DMS153 treated with DMSO at 0.1 percent for 48 hours (cell line): ENCODE data around the gene CPLX3.

Experiments used
- DNase-seq: peaks from one replicate; lab custom pipeline; 2025; ENCODE audit not compliant: unreplicated experiment; lab: John Stamatoyannopoulos, UW

The CPLX3 gene

DNA sequence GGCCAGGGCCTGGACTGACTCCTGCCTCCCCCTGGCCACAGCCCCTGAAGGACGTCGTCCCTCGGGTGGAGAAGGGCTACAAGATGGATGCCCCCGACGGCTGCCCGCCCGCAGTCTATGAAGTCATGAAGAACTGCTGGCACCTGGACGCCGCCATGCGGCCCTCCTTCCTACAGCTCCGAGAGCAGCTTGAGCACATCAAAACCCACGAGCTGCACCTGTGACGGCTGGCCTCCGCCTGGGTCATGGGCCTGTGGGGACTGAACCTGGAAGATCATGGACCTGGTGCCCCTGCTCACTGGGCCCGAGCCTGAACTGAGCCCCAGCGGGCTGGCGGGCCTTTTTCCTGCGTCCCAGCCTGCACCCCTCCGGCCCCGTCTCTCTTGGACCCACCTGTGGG, 24.1 kb upstream of the CPLX3 start:
- DNase-seq: no peak

DNA sequence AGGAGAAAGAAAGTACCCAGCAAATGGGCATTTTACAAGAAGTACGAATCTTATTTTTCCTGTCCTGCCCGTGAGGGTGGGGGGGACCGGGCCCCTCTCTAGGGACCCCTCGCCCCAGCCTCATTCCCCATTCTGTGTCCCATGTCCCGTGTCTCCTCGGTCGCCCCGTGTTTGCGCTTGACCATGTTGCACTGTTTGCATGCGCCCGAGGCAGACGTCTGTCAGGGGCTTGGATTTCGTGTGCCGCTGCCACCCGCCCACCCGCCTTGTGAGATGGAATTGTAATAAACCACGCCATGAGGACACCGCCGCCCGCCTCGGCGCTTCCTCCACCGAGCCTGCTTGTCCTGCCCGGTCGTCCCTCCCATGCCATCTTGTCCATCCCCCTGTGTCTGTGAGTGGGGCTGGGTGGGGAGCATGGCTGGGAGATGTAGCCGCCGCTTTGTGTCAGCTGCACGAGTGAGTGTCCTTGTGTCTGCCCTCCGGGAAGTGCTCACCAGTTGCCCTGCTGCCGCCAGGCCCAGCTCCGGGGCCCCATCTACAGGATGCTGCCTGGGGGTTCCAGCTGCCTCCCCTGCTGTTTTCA, 23.5 kb upstream of the CPLX3 start:
- no peak for DNase-seq

DNA sequence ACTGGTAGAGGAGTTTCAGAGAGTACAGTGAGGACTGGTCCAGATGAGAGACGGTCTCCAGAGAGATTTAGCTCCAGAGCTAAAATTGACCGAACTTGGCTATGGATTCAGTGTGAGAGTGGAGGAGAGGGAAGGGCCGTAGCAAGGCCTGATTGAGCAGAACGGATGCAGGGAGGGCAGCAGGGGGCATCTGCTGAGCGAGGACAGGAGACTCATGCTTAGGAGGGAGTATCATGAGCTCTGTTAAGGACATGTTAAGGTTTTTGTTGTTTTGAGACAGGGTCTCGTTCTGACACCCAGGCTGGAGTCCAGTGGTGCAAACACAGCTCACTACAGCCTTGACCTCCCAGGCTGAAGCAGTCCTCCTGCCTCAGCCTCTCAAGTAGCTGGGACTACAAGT, 21.5 kb upstream of the CPLX3 start:
- DNase-seq: no peak

DNA sequence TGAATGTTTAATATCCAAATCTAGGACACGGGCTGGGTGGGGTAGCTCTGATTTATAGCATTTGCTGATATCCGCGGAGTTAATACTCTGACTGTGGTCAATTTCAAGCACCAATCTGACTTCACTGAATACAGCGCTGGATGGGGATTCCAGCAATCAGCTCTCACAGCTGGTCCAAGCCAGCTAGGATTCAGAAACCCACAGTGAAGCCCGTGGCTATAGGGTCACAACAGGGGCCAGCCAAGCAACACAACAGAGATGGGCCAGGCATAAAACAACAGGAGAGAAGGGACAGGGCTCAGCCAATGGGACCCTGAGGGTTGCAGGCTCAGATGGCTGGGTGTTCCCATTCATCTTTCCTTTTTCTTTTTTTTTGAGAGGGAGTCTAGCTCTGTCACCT, 19.1 kb upstream of the CPLX3 start:
- no peak for DNase-seq

DNA sequence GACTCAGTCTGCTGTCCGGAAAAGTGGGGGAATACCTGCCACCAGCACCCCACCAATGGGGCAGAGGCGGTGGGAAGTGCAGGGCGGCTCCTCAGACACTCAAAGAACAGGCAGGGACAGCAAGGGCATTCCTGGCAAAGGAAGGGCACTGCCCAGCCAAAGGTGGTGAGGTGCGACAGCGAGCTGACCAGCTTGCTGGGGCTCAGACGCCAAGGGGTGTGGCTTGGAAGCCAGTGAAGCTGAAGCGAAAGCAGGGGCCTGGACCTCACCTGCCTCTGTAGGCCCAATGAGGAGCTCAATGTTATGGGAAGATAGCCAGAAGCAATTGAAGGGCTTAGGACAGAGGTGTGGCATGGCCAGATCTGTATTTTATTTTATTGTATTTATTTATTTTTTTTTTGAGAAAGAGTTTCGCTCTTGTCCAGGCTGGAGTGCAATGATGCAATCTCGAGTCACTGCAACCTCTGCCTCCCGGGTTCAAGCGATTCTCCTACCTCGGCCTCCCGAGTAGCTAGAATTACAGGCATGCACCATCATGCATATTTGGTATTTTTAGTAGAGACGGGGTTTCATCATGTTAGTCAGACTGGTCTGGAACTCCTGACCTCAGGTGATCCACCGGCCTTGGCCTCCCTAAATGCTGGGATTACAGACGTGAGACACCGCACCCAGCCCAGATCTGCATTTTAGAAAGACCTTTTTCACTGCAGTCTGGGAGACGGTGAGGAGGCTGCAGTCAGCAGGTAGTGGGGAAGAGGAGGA, 18.2 kb upstream of the CPLX3 start:
- no peak for DNase-seq

DNA sequence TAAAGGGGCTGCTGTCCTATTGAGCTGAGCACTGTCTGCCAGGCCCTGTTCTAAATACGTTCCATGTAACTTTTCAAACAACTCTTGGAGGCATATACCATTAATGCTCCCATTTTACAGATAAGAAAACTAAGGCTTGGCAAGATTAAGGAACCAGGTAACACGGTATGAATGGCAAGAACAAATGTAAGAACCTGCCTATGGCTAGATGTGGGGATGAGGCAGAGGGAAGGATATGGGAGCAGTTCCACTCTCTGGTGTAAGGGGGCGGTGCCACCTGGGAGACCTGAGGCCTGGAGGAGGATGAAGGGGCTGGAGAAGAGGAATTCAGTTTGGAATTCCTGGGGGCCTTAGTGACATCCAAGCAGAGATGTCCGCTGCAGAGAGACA, 17.6 kb upstream of the CPLX3 start:
- no peak for DNase-seq

DNA sequence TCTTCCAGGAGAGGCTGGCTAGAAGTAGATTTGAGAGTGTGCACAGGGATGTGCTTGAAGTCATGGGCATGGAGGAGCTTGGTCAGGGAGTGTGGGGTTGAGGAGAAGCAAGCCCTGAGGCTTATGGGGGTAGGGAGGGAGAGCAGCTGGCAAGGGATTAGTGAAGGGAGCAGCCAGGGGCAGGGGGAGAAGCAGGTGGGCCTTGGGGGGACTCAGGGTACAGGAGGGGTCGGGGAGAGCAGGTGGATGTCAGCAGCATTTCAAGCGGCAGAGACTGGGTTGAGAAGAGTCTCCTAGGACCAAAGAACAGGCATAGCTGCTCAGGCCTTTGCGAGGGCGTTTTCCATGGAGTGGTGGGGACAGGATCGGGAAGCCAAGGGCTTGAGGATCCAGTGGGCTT, 17.2 kb upstream of the CPLX3 start:
- no peak for DNase-seq

DNA sequence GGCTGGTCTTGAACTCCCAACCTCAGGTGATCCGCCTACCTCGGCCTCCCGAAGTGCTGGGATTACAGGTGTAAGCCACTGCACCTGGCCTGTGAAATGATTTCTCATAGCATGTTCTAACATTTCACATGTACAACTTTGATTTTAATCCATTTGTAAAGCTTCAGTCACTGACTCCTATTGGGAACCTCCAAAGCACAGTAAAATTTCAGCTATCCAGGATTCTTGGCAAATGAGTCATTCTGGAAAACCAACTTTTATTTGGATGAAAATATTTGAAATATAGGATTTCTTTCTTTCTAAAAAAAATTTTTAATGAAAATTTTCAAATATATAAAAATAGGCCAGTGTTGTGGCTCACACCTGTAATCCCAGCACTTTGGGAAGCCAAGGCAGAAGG, 16.5 kb upstream of the CPLX3 start:
- DNase-seq: no peak

DNA sequence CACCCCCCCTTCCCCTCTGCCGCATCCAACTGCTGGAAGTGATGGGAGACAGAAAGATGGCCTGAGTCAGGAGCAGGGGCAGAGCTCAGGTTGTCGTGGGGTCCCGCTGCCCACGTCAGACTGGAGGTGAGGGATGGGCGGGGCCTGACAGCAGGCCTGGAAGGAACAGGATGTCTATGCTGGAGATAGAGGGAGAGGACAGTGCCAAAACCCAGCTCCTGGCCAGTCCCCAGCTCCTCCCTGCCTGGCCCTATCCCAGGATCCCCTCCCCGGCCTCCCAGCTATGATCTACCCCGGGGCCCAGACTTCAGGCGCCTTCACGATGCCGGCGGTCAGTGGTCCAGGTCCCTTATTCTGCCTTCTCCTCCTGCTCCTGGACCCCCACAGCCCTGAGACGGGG, 13.9 kb upstream of the CPLX3 start, which contains the start of gene LMAN1L:
TSS of gene LMAN1L (plus strand) at position 303 of the 400 bp plus-strand sequence. CDS start at position 323, 20 bp downstream.
- DNase-seq: no peak

DNA sequence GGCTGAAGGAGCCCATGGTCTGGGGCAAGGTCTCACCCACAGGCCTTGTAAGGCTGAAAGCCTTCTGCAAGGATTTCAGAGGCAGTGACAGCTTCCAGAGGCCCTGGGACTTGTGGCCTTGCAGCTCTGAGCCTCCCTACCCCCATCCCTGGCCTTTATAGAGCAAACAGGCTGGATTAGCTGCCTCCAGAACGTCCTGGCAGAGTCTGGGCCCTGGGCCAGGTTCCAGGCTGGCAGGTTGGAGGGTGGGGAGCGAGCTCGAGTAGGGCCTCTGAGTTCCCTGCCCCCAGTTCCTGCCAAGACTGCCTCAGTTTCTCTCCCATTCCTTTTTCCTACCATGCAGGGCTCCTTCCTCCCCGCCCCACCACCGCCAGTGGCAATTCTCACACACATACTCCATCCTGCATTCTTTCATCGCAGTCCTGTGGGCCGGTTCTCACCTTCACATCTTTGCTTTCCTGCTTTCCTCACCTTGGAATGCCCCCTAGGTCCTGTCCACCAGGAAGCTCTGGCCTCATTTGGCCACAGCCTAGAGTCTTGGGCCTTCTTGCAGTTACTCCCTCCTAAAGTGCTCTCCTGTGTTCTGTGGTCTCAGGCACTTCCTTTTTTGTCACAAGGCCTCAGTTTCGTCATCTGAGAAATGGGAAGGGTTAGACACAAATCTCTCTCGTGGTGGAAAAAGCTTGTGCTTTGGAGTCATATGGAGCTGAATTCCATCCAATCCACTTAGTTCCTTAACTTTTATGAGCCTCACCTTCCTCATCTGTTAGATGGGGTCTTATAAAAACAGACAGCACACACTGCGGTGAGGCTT, 11.1 kb upstream of the CPLX3 start:
- DNase-seq: no peak

DNA sequence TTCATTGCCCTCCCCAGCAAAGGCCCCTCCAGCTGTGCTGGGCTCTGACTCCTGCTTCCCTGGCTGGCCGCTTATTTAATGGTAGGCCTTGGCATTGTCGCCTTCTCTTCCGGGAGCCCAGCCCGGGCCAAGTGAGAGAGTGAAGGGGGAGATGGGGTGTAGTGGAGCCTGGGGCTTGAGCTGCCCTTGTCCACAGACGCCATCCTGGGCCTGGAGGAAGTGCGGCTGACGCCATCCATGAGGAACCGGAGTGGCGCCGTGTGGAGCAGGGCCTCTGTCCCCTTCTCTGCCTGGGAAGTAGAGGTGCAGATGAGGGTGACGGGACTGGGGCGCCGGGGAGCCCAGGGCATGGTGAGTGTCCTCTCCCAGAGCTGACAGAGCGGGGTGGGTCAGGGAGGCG, 10.5 kb upstream of the CPLX3 start:
- DNase-seq: no peak

DNA sequence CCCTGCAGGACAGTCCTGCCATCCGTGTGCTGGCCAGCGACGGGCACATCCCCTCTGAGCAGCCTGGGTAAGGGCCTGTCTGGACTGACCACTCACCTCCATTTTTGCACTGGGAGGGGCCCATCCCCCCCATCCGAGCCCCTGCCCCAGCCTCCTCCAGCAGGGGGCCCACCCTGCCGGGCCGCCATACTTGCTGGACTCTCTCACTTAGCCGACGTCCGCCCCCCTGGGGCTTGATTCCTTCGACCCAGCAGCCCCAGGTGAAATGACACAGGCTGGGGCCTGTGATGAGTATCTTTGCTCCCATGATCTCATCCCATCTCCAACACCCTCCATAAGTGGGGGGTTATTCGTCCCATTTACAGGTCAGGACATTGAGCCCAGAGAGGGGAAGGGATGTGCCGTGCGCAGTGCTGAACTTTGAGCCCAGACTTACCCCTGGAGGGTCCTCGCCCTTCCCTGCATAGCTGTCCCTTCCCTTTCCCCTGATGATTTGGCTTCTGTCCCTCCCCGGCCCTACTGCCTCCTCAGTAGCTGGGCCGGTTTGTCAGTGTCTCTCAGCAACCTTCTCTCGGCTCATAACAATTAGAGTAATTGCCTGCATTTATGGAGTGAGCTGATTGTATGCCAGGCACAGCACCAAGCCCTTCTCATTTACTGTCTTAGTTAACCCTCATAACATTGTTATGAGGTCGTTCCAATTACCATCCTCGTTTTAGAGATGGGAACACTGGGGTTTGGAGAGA, 9.6 kb upstream of the CPLX3 start:
- DNase-seq: no peak

DNA sequence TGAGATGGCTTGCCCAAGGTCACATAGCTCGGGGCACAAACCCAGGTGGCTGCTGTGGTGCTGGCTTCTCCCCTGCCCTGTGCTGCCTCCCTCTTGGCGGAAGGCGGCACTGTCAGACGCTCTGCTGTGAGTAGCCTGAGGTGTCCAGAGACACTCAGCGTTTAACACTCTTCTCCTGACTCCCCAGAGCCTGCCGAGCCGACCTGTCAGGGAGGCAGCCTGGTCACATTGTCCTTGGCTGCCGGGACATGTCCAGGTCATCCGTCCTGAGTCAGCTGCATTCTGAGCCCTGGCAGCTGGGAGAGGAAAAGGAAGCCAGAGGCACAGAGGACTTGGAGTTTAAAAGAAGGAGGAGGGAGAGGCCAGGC, 9.1 kb upstream of the CPLX3 start:
- DNase-seq: no peak

DNA sequence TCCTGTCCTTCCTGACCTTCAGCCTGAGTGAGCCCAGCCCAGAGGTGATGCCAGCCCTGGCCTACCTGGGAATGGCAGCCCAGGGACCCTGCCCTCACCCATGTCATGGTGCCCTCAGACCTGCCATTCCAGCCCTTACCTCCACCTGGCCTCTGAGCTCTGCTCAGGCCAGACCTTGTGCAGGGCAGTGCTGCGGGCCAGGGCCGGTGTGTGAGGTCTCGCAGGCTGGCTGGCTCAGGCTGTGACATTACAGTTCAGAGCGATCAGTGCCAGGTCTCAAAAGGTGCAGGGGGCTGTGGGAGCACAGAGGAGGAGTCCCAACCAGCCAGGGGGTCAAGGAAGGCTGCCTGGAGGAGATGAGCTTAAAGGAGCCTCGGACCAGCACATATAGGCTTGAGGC, 6.4 kb upstream of the CPLX3 start:
- DNase-seq: no peak

DNA sequence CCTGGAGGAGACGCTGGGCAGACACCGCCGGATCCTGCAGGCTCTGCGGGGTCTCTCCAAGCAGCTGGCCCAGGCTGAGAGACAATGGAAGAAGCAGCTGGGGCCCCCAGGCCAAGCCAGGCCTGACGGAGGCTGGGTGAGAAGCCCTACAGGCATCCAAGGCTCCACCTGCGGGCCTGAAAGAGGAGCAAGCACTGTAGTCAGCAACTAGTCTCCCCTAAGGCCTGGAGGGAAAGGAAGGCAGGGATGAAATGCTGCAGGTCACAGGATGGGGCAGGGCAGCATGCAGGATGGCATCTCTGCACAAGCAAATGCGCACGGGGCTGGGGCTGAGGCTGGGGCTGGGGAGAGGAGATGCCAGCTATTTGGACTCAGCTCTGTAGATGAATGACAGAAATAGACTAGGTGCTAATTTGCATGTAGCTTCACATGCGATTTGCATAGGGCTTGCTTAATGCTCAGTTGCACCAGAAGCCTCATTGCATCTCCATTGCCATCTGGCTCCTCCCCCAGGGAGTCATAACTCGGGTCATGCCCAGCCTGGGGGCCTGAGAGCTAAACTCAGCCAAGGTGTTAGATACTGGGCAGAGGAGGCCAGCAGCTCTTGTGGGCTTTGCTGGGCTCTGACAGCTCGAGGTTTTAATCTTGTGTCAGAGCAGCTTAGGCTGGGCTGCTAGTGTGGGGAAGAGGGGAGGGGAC, 5.2 kb upstream of the CPLX3 start:
- no peak for DNase-seq

DNA sequence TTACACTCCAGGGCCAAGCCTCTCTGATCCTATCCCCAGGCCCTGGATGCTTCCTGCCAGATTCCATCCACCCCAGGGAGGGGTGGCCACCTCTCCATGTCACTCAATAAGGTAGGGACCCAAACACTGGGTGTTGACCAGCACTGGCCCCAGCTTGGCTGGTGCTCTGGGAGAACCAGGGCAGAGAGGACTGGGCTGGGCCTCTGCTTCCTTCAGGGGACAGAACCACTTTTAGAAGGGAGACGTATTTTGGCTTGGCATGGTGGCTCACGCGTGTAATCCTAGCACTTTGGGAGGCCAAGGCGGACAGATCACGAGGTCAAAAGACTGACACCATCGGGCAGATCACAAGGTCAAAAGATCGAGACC, 4.7 kb upstream of the CPLX3 start:
- DNase-seq: no peak

DNA sequence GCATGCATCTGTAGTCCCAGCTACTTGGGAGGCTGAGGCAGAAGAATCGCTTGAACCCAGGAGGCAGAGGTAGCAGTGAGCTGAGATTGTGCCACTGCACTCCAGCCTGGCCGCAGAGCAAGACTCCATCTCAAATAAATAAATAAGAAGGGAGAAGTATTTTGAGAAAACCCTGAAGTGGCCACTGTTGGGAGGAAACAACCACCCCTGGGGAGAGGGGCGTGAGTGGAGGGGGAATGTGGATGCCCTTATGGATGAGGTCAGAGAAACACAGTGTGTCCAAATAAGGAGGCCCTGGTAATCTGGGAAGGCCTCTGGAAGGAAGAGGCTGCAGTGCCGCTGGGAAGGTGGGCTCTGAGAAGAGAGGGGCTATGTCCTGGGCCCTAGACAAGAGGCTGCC, 4.2 kb upstream of the CPLX3 start:
- no peak for DNase-seq

DNA sequence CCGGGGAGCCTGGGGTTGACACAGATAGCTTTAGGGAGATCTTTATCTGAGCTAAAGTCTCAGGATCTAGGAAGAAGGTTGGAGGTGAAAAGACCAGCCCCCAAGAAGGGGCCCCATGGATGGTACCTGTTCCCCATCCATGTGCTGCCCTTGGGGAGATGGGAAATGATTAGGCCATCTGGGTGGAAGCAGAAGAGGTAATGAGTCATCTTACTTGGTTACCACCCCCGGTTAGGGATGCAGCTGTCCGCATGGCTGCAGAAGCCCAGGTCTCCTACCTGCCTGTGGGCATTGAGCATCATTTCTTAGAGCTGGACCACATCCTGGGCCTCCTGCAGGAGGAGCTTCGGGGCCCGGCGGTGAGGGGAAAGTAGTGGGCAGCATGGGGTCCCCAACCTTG, 3.1 kb upstream of the CPLX3 start:
- no peak for DNase-seq

DNA sequence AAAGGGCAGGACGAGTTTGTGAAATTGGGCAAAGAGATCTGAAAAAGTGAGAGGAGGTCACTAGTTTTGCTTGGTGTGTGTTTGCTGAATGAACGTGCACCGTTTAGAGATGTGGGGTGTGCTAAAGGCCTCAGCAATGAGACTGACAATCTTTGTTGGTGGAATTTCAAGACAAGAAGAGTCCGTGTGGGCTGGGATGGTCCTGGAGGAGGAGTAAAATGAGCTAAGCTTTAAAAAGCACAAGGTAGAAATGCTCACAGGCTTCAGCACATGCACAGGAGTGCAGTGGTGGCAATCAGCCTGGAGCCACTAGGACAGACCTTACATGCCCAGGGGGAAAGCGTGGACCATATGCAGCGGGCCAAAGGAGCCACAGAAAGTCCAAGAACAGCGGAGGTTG, 1.5 kb upstream of the CPLX3 start:
- DNase-seq: no peak

DNA sequence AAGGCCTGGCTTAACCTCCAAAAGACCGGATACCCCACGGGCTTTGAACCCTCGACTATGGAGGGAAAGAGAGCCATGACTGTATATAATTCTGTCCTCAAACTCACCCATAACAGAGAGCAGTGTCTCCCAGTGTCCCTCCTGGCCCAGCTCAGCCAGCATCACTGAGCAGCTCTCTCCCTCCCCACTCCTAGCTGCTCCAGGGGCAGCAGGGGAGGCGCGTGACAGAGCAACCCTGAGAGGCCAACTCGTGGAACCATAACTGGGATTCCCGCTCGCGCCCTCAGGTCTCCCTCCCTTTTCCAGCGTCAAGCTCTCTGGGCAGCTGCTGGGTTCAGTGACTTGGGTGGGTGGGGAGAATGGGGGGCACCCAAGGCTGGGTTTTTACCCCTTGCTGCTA, 561 bp upstream of the CPLX3 start:
- DNase-seq: no peak

DNA sequence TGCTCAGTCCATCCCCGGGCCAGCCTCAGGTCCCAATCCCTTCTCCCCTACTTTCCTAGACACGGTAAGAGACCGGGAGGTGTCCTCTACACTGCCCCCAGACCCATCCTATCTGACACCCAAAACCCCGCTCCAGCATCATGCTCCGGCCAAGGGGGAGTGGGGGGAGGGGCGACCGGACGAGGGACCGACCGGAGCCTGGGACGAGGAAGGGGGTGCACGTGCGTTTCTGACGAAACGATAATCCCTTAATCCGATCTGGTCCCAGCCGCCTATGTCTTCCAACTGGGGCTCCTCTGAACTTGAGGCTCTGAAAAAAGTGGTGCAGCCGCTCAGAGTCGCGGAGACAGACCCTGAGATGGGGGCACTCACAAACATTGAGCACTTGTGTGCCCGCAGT, 494 bp downstream of the CPLX3 start:
- DNase-seq: no peak
